Sigmoid colon (tissue), 7 donors: ENCODE measurements around the gene AMHR2. TPM values are rescaled to one million over a fixed set of nuclear protein-coding genes. Genes with fewer than 3 reads are reported as not detected.

Experiments used
- DNase-seq: peaks from one replicate; pipeline ENCODE4 v3.0.0-alpha.2; 2019
- H3K27ac ChIP-seq, 4 donors: fragments of 200-600 bp; sonication (generic); one replicate each; pipeline ENCODE4 v1.5.1; 2016 to 2019; ENCODE audit warnings: mild to moderate bottlenecking in 1 of 4
- H3K27me3 ChIP-seq, 3 donors: fragments of 200-600 bp; sonication (generic); one replicate each; pipeline ENCODE4 v1.5.1; 2019; ENCODE audit warnings: mild to moderate bottlenecking in 1 of 3
- H3K36me3 ChIP-seq, 4 donors: fragments of 200-600 bp; sonication (generic); one replicate each; pipeline ENCODE4 v1.5.1; 2016 to 2019
- H3K4me1 ChIP-seq, 4 donors: fragments of 200-600 bp; sonication (generic); one replicate each; pipeline ENCODE4 v1.5.1; 2017 to 2019
- H3K4me3 ChIP-seq, 4 donors: fragments of 200-600 bp; sonication (generic); one replicate each; pipeline ENCODE4 v1.5.1; 2017 to 2019; ENCODE audit warnings: mild to moderate bottlenecking in 2 of 4, moderate library complexity in 1 of 4
- H3K9me3 ChIP-seq, 4 donors: fragments of 200-600 bp in 3 of 4; sonication (generic) in 3 of 4; one replicate each; pipeline versions ENCODE4 v1.5.1 to v1.6.1; 2013 to 2019
- EP300 ChIP-seq, 4 donors: sonication (generic); formaldehyde crosslinking; IDR thresholded peaks; one replicate each; pipeline ENCODE4 v1.6.1; 2017; ENCODE audit warnings: antibody characterized with exemption in 4 of 4
- POLR2A ChIP-seq, 2 donors: fragments of 450-650 bp; IDR thresholded peaks; one replicate each; pipeline ENCODE4 v1.6.1; 2016; ENCODE audit warnings: antibody characterized with exemption in 2 of 2, mild to moderate bottlenecking in 2 of 2, moderate library complexity in 2 of 2
- POLR2AphosphoS5 ChIP-seq, 4 donors: sonication (generic); formaldehyde crosslinking; IDR thresholded peaks; one replicate each; pipeline ENCODE4 v1.6.1; 2017; ENCODE audit warnings: antibody characterized with exemption in 4 of 4
- WGBS, 2 donors: extraction: QIAGEN DNeasy Blood & Tissue Kit; methylation state at CpG; one replicate each; pipeline ENCODE4 v1.1.7; 2013; 5-methylcytosine and 5-hydroxymethylcytosine counted together
- intact Hi-C: fragments of 100-400 bp; cut with DNase I; formaldehyde crosslinking; loops from one replicate; pipeline ENCODE4 v1.15.1; 2023
- polyA plus RNA-seq, 3 donors: library from polyadenylated mRNA; stranded (reverse); fragments of 200-250 nt; gene quantifications; one replicate each; pipeline ENCODE4 v1.2.3, GENCODE V29; 2013
- total RNA-seq, 4 donors: library from RNA; depleted of rRNA; stranded (reverse); fragments of >200 nt; gene quantifications; one replicate each; pipeline ENCODE4 v1.1.0, GENCODE V29; 2016
- TF ChIP-seq, protein P1 (sequence below), 4 experiments: fragments of 450-650 bp in 3 of 4; fragments of 200-600 bp in 1 of 4; IDR thresholded peaks; one replicate each; pipeline ENCODE4 v1.5.1; 2016 to 2019; ENCODE audit warnings: antibody characterized with exemption in 4 of 4, mild to moderate bottlenecking in 3 of 4, moderate library complexity in 2 of 4
- donor health status: healthy with polysubstance abuse.
- donor health status: Bipolar disorder and iron deficiency.
- donor health status: healthy.

Gene AMHR2
- total and polyA plus RNA-seq, 7 donors: 0.60 TPM; not detected in 6

DNA sequence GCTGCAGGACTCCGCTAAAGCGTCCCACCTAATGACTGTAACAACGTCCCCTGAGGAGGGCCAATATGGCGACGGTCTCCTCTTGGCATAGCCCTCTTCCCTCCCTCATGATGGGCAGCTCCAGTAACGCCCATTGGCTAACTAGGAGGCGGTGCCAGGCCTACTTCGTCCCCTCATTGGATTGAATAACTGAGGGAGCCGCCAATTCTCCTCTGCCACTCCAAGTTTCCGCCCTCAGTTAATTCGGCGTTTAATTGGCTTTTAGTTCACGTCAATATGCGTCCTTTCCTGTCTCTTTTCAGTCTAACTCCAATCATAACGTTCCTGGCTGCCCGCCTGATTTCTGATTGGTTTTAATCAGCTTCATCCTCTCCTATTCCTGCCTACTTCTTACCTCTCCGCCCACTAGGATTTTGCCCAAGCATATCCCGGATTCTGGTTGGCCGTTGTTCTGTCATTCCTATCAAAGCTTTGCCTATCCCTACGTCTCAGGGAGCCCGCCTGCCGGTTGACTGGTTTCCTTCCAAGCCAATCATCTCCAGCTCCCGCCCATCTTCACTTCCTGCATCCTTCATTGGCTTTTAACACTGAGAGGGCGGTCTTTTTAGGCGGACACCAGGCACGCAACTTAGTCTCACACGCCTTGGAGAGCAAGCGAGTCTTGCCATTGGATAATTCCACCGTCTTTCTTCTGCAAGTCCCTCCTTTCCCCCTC is 44.1 kb upstream of the AMHR2 start:
- H3K9me3 ChIP-seq: no peaks in the 10 kb centered on the region
- DNase-seq: peak; percentile 100
- no peaks in the 10 kb centered on the region for H3K27me3 ChIP-seq
- intact Hi-C loops: no loop called here
- WGBS, 2 donors: 0% methylated on average over 29 of the region's 29 CpGs
- peak overlapping the region; percentile 59 to 90 (median 79) for H3K4me3 ChIP-seq
- peak overlapping the region; percentile 95 to 100 (median 98) for H3K27ac ChIP-seq
- peaks cover 0 to 45% (median 45%) of the 10 kb centered on the region in 4 donors for H3K4me1 ChIP-seq
- peak; percentile 96 to 99 (median 98) for TF ChIP-seq POLR2AphosphoS5 (IDR thresholded peaks at IDR 0.05)
- TF ChIP-seq EP300 (IDR thresholded peaks at IDR 0.05): no peak
- TF ChIP-seq POLR2A (IDR thresholded peaks at IDR 0.05): peak; percentile 87 to 92
- peaks cover 7 to 34% (median 24%) of the 10 kb centered on the region in 4 donors for H3K36me3 ChIP-seq

DNA sequence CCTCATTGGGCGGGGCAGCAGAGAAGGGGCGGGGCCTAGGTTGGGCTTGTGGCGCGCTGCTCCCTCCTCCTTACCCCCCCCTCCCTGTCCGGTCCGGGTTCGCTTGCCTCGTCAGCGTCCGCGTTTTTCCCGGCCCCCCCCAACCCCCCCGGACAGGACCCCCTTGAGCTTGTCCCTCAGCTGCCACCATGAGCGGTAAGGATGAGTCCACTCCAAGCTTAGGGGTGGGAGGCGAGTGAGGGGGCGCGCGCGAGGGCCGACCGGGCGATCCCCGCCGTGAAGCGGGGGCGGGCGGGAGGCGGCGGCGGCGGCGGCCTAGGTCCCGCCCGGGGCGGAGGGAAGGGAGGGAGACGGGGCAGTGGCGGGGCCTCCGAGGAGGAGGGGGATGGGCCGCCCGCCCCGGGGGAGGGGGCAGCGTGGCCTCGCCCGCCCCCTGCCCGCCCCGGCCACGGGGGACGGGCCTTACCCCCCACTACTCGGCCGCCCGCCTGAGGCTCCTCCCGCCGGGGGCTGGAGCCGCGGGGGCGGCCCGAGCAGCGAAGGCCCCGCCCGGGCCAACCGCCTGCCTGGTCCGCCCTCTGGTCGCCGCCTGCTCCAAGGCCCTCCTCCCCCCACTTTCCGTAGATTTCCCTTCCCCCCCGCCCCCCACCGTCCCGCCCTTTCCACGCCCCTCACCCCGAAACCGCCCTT is 43.4 kb upstream of the AMHR2 start, which contains the start of gene SP1:
SP1 (plus strand) TSS at position 73 of the 690 bp plus-strand sequence; CDS start at position 189, 116 bp downstream.
- WGBS, 2 donors: 1% methylated on average over 71 of the region's 71 CpGs
- intact Hi-C loops: no loop called here
- Histone ChIP-seq H3K4me1 (peaks cover 0 to 52% (median 52%) of the 10 kb centered on the region in 4 donors), H3K4me3 (peak within 1 kb of the TSS; percentile 59 to 90 (median 79)), H3K27ac (peak within 1 kb of the TSS; percentile 95 to 100 (median 98)), H3K36me3 (peaks cover 7 to 41% (median 30%) of the 10 kb centered on the region in 4 donors), H3K27me3 (no peaks in the 10 kb centered on the region), H3K9me3 (no peaks in the 10 kb centered on the region)
- peak; percentile 97 for DNase-seq
- TF ChIP-seq POLR2AphosphoS5 (IDR thresholded peaks at IDR 0.05) (peak in 3 of 4 donors; percentile 37 to 60 (median 52)), EP300 (IDR thresholded peaks at IDR 0.05) (no peak), POLR2A (IDR thresholded peaks at IDR 0.05) (peak in 1 of 2 donors; percentile 37)
- TF ChIP-seq, protein P1, sequence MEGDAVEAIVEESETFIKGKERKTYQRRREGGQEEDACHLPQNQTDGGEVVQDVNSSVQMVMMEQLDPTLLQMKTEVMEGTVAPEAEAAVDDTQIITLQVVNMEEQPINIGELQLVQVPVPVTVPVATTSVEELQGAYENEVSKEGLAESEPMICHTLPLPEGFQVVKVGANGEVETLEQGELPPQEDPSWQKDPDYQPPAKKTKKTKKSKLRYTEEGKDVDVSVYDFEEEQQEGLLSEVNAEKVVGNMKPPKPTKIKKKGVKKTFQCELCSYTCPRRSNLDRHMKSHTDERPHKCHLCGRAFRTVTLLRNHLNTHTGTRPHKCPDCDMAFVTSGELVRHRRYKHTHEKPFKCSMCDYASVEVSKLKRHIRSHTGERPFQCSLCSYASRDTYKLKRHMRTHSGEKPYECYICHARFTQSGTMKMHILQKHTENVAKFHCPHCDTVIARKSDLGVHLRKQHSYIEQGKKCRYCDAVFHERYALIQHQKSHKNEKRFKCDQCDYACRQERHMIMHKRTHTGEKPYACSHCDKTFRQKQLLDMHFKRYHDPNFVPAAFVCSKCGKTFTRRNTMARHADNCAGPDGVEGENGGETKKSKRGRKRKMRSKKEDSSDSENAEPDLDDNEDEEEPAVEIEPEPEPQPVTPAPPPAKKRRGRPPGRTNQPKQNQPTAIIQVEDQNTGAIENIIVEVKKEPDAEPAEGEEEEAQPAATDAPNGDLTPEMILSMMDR (IDR thresholded peaks at IDR 0.05): no peak

DNA sequence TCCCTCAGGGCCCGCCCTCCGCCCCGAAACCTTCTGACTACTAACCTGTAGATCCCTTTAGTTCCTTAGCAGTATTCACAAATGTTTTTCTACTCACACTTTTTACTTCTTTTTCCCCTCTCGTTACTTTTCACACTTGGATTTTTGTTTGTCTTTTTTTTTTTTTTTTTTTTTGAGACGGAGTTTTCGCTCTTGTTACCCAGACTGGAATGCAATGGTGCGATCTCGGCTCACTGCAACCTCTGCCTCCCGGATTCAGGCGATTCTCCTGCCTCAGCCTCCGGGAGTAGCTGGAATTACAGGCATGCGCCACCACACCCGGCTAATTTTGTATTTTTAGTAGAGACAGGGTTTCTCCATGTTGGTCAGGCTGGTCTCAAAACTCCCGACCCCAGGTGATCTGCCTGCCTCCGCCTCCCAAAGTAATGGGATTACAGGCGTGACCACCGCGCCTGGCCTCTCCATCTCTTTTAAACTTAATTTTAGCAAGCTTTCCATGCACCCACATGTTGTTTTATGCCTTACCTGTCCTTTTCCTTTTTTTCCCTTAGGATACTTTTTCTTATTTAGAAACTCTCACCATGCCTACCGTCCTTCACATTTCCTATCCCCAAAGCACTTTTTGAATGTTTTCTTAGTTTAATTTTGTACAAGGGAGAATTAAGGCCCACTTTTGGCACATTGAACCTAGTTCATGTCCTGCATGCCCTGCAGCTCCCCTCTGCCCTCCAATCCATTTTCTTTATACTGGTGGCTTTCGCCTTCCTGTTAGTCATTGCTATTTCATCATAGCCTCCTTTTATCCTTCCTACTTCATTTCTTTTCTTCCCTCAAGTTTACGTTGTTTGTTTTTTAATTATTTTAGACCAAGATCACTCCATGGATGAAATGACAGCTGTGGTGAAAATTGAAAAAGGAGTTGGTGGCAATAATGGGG is 42.6 kb upstream of the AMHR2 start:
- Histone ChIP-seq H3K27me3 (no peaks in the 10 kb centered on the region), H3K4me1 (peaks cover 0 to 60% (median 60%) of the 10 kb centered on the region in 4 donors), H3K36me3 (peaks cover 7 to 48% (median 30%) of the 10 kb centered on the region in 4 donors), H3K27ac (peak overlapping the region; percentile 95 to 100 (median 98)), H3K9me3 (no peaks in the 10 kb centered on the region), H3K4me3 (peak overlapping the region; percentile 42 to 90 (median 79))
- 7 to 18% methylated on average over 21 of the region's 21 CpGs for WGBS, 2 donors
- peak; percentile 75 for DNase-seq
- intact Hi-C loops: no loop called here
- TF ChIP-seq POLR2AphosphoS5 (IDR thresholded peaks at IDR 0.05) (peak in 2 of 4 donors; percentile 24 to 27), POLR2A (IDR thresholded peaks at IDR 0.05) (no peak)

DNA sequence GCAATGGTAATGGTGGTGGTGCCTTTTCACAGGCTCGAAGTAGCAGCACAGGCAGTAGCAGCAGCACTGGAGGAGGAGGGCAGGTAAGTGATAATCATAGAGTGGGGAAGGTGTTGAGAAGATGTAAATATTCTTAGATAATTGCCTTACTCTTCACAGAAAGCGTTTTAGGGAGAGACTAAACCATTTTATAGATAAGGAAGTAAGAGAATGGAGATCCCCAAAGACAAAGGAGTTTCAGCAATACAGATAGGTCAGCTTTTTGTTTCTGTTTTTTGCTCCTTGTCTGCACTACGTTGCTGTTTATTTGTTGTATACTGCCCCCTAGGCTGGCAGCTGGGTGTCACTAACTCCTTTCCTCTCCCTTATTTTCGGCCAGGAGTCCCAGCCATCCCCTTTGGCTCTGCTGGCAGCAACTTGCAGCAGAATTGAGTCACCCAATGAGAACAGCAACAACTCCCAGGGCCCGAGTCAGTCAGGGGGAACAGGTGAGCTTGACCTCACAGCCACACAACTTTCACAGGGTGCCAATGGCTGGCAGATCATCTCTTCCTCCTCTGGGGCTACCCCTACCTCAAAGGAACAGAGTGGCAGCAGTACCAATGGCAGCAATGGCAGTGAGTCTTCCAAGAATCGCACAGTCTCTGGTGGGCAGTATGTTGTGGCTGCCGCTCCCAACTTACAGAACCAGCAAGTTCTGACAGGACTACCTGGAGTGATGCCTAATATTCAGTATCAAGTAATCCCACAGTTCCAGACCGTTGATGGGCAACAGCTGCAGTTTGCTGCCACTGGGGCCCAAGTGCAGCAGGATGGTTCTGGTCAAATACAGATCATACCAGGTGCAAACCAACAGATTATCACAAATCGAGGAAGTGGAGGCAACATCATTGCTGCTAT is 41.7 kb upstream of the AMHR2 start:
- no peaks in the 10 kb centered on the region for H3K27me3 ChIP-seq
- WGBS, 2 donors: 33 to 50% methylated on average over 9 of the region's 9 CpGs
- intact Hi-C loops: no loop called here
- TF ChIP-seq POLR2AphosphoS5 (IDR thresholded peaks at IDR 0.05): no peak
- no peak for TF ChIP-seq EP300 (IDR thresholded peaks at IDR 0.05)
- no peak for TF ChIP-seq POLR2A (IDR thresholded peaks at IDR 0.05)
- TF ChIP-seq, protein P1 (IDR thresholded peaks at IDR 0.05): no peak
- H3K4me1 ChIP-seq: peaks cover 0 to 69% (median 69%) of the 10 kb centered on the region in 4 donors
- peaks cover 7 to 48% (median 31%) of the 10 kb centered on the region in 4 donors for H3K36me3 ChIP-seq
- H3K27ac ChIP-seq: peak overlapping the region; percentile 95 to 100 (median 98)
- H3K4me3 ChIP-seq: peak overlapping the region in 2 of 4 donors; percentile 69 to 89
- H3K9me3 ChIP-seq: no peaks in the 10 kb centered on the region
- DNase-seq: peak; percentile 75
